HG03139 (cell line): ENCODE measurements around the gene CYFIP1.

Experiments used
- ATAC-seq: cut with Tn5 transposase; IDR thresholded peaks from one replicate; pipeline ENCODE4 v1.9.1; 2021; ENCODE audit not compliant: unreplicated experiment

Gene CYFIP1

GRCh38 chr15:22871481-22872086 is 108.6 kb downstream of the CYFIP1 start:
- no peak for ATAC-seq

DNA sequence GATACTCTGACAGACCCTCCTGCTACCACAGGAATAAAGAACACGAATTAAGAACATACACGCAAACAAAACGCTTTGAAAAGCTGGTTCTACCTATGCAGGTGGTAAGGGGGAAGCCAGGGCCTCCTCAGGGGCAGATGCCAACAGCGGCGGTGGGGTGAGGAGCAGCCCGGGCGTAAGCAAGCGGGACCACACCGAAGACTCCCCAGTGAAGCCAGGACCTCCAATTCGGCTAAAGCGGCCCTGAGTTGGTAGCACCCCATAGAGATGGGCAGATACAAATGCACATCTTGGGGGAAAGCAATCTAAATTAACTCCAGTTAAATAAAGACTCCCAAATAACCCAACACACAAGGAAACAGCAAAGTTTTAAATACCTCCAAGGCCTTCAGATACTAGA is 109.3 kb downstream of the CYFIP1 start:
- no peak for ATAC-seq

DNA sequence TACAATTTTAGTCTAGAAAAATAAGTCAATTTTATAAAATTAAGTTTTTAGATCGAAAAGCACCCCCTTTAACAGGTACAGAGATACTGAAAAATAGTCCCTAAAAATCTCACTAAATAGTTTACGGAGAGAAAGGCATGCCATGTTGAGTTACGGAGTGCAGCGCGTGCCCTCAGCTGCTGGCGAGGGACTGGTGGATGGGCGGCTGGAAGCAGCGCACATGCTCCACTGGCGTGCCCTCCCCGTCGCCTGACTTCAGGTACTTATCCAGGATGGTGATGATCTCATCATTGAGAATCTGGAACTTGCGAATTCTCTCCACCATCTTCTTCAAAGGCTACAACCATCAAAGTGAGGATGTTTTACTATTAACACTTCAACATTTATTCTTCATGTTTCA is 110.3 kb downstream of the CYFIP1 start:
- ATAC-seq: no peak

DNA sequence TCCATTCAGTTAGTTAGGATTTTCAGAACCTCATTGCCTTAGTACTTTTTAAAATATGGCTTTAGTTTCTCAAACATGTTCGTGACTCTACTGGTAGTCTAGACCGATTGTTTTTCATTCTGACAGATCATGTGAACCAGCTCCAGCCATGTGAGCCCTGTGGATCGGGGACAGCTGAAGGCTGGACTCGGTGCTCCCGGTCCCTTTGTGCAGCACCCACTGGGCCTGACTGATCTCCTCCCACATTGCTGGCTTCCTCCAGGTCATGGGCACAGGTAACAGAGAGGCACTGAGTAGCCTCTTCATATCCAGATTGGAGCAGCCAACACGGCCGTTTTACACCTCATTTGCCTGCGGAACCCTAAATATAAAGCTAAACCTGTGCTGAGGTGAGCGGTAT is 111.2 kb downstream of the CYFIP1 start:
- ATAC-seq: no peak

DNA sequence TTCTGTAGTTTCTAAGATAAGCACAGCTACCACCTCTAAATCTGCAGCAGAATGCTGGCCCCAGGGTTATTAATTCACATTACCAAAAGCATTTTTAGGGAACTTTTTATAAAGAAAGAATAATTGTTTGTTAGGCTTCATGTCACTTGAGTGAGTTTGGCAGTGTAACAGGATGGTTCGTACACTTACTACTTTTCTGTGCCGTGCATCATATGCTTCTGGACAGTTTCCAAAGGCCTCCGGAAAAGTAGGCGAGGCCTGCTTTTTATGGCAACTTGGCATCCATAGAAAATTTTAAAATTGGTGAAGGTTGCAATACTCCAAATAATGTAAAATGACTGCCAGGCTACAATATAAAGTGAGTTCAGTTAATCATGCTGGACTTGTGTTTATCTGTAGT is 111.7 kb downstream of the CYFIP1 start:
- no peak for ATAC-seq

- no peak for ATAC-seq
Measured at GRCh38 chr15:22867886-22868285, 112.3 kb downstream of the CYFIP1 start.

DNA sequence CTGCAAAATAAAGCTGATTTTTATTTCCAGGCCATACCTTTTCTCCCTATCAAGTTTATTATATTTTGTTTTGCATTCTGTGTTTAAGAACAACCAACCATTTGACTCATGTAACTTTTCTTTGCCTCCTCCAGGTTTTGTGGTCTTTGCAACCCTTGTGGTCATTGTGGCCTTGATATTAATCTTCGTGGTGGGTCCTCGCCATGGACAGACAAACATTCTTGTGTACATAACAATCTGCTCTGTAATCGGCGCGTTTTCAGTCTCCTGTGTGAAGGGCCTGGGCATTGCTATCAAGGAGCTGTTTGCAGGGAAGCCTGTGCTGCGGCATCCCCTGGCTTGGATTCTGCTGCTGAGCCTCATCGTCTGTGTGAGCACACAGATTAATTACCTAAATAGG is 114.1 kb downstream of the CYFIP1 start:
- ATAC-seq: no peak

GRCh38 chr15:22863356-22863755 is 116.8 kb downstream of the CYFIP1 start:
- no peak for ATAC-seq

DNA sequence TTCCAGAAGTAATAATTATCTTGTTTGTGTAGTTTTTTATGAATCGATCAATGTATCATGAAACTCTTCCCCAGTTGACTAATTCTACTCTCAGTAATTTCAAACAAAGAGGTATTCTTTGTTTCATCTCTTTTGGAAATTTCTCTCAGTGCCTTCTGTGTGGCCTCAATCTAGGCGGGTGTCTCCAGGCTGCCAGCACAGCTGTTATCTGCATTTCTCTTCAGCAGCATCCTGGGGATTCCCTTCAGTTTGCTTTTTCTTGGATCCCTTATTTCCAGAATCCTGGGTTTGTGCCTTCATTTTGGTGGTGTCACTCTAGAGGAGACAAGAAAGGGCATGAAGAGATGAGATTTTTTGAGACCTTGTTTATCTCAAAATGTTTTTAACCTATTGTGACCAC is 119.0 kb downstream of the CYFIP1 start:
- no peak for ATAC-seq

DNA sequence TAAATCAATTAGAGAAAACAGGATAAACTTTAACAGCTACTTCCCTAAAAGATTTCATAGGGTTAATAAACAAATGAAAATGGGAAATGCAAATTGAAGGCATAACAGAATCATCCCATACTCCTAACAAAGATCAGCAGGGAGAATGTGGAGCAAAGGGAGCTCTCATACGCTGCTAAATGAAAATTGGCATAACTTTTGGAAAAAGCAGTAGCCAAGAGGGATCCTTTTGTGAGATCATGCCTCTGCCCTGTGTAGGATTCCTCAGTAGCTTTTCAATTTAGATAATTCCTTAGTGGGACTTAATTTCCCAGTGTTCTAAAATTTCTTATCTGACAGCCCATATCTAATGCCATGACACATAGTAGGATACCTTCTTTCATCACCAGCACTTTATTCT is 123.5 kb downstream of the CYFIP1 start:
- ATAC-seq: no peak

GRCh38 chr15:22855791-22856190 is 124.4 kb downstream of the CYFIP1 start:
- no peak for ATAC-seq

GRCh38 chr15:22851513-22851912 is 128.7 kb downstream of the CYFIP1 start:
- no peak for ATAC-seq

GRCh38 chr15:22850055-22850454 is 130.1 kb downstream of the CYFIP1 start:
- no peak for ATAC-seq

DNA sequence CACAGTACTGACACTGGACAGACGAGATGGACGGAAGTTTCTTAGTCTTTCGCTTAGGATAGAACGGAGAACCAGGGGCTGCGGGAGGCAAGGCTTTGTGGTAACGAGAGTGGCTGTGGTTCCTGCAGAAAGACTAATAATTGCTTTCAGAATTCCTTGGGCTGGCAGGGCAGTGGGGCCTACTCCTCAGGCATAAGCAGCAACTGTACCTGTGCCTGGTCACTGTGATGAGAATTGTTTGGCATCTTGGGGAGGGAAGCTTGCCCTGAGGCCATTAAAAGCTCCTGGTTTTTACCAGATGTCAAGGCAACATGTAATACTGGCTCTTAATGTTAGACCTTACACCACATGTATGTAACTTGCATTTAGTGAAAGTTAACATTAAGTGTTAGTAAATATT is 134.1 kb downstream of the CYFIP1 start:
- no peak for ATAC-seq

GRCh38 chr15:22845289-22845900 is 134.8 kb downstream of the CYFIP1 start:
- no peak for ATAC-seq

DNA sequence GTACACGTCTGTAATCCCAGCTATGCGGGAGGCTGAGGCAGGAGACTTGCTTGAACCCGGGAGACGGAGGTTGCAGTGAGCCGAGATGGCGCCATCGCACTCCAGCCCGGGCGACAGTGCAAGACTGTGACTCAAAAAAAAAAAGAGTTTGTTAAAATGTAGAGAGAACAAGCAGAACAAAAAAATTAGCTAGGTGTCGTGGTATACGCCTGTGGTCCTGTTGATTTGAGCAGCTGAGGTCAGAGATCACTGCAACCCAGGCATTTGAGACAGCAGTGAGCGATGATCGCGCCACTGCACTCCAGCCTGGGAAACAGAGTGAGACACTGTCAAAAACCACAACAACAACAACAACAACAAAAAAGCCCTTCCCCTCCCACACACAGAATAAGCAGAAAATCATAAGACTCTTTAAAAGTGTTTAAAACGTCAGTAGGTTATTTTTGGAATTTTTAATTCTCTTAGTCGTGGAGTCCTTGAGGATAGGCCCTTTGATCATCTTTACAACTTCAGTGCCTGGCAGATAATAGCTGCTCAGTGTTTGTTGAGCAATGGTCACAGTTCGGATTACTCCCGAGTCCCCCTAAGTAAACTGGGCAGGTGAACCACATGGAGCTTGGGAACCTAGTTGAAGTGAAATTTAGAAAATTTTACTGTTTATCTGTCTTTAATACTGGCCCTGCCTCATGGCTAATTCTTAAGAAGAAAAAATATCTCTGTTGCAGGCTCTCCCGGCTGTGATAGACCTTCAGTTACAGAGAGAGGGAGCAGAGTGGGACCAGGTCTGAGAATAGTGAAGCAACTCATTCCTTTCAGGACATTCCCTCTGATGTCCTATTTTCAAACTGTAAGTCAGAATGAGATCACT is 135.5 kb downstream of the CYFIP1 start:
- no peak for ATAC-seq

DNA sequence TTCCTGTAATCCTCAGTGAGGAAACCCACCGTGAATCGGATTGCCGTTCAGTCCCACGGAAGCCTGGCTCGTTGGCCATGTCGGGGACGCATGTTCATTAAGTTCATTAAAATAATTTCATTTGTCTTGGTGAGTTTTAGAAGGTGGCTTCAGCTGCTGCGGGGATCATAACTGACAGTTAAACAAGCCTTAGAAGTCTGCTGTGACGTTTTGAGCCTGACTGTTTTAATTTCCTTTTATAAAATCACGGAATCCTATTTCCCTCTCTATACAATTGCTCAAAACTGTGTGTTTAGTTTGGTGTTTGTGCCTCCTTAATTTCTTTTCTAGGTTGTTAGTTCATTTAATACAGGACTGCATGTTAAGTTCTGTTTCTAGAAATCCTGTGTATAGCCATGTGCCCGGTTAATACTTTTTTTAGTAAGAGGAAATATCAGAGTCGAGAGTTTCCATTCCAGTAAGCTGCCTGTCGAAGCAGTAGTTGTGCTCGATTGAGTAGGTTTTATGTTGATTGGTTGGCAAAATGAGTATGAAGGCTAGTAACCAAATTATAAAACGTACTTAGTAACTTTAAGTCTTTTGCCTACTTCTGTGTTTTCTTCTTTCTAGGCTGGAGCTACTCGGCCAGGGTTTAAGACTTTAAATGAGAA is 141.0 kb downstream of the CYFIP1 start:
- ATAC-seq: no peak

- ATAC-seq: peak; percentile 73
Measured at GRCh38 chr15:22838292-22839042, 141.7 kb downstream of the CYFIP1 start, which contains the start of gene NIPA2. Gene NIPA2 (plus strand): TSS chr15:22838666. CDS start chr15:22851732, 13,066 bp downstream.

DNA sequence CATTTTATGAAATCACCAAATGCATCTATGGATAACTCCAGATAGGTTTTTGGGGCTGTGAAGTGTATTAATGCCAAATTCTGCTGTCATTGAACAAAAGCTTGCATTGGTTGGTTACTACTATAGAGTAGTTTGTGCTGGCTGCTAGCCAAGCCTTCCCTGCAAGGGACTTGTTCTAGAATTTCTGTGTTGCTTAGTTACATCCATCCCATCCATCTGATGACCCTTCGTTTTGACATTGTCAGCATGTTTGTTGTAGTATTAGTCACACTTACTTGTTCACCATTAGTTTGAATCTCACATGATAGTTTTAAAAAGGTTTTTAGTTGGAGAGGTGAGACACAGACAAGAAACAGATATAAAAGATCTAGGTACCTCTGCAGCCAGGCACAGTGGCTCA is 148.7 kb downstream of the CYFIP1 start:
- no peak for ATAC-seq

DNA sequence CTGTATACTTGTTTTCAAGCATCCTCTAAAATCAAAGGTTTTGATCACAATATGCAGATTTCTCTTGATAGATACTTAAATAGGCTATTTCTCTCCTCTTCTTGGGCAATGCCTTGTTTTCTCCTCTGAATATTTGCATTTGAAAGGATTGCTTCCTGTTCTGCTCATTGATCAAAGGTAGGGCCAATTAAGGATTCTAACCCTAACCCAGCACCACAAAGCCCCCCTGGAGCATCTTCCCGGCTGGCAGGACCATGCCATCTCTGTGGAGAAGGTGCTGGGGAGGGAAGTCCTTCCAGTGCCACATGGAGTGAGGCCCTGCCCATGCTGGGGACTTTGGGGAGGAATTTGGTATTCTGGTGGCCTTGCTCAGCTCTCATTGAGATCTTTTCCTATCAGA is 153.0 kb downstream of the CYFIP1 start:
- ATAC-seq: no peak
